Endothelial cell of umbilical vein (primary cell): ENCODE results near the gene B3GALT6. TPM values are rescaled to one million over a fixed set of nuclear protein-coding genes. Genes with fewer than 3 reads are reported as not detected.
A peak's percentile ranks its signal among the peaks of the same experiment; 100 is the strongest.

ENCODE experiments used
- BruUV-seq: library from RNA; stranded (reverse); fragments of 400-500 nt; replicated peaks from 2 replicates; lab custom pipeline; 2021; lab: Mats Ljungman, UMichigan
- CTCF ChIA-PET: fragments of 300-600, 350-600 bp; sonication (Branson Sonifier 250); formaldehyde crosslinking; loops from one replicate; lab custom pipeline; 2021; ENCODE audit warnings: antibody characterized with exemption, inconsistent platforms; lab: Charles Lee
- POLR2A ChIA-PET: fragments of 300-600, 350-600 bp; sonication (Branson Sonifier 250); formaldehyde crosslinking; loops from one replicate; lab custom pipeline; 2021; ENCODE audit warnings: antibody characterized with exemption, inconsistent platforms; lab: Charles Lee
- DNase-seq: peaks from one replicate; pipeline ENCODE4 v3.0.0-alpha.2; 2011; ENCODE audit warnings: low read depth, low spot score
- FAIRE-seq: peaks from 2 replicates; lab custom pipeline; 2011; peaks lifted over from hg19 to GRCh38; lab: Jason Lieb, UNC
- H2AFZ ChIP-seq: 2 replicates; pipeline ENCODE4 v1.6.0; 2012; ENCODE audit warnings: low read depth, low read length, control low read depth, inconsistent platforms
- H3K27ac ChIP-seq: 2 replicates; pipeline ENCODE4 v1.5.1; 2011; ENCODE audit warnings: low read depth, mild to moderate bottlenecking, control low read depth, low read length, moderate library complexity; ENCODE audit not compliant: insufficient read depth
- H3K27me3 ChIP-seq, 2 experiments: 2 replicates each; pipeline versions ENCODE4 v1.6.0 to v1.6.1; 2011; ENCODE audit warnings: low read length in 2 of 2, mixed read lengths in 1 of 2; ENCODE audit not compliant: control insufficient read depth in 2 of 2, insufficient read depth in 2 of 2
- H3K36me3 ChIP-seq, 2 experiments: 2 replicates in 1 of 2; 3 replicates in 1 of 2; pipeline ENCODE4 v1.5.1; 2011; ENCODE audit warnings: low read length in 2 of 2, mild to moderate bottlenecking in 1 of 2, moderate library complexity in 1 of 2; ENCODE audit not compliant: control insufficient read depth in 2 of 2, insufficient read depth in 2 of 2; ENCODE audit errors: extremely low read depth in 1 of 2
- H3K4me1 ChIP-seq: 3 replicates; pipeline ENCODE4 v1.5.1; 2011; ENCODE audit warnings: mild to moderate bottlenecking, low read length; ENCODE audit not compliant: control insufficient read depth, insufficient read depth; ENCODE audit errors: extremely low read depth
- H3K4me2 ChIP-seq: 2 replicates; pipeline ENCODE4 v1.6.1; 2011; ENCODE audit warnings: low read length, control low read depth, mixed read lengths; ENCODE audit not compliant: insufficient read depth
- H3K4me3 ChIP-seq, 3 experiments: fragments of 200-600 bp in 1 of 3; sonication (generic), shearing (Covaris generic) in 1 of 3; replicated peaks in 1 of 3; 2 replicates each; pipeline ENCODE4 v1.5.1; 2011 to 2016; ENCODE audit warnings: control low read depth in 3 of 3, low read length in 3 of 3, mild to moderate bottlenecking in 2 of 3, inconsistent platforms in 1 of 3, low read depth in 1 of 3, moderate library complexity in 1 of 3; ENCODE audit not compliant: insufficient read depth in 1 of 3
- H3K79me2 ChIP-seq: 2 replicates; pipeline ENCODE4 v1.6.0; 2012; ENCODE audit warnings: low read length, inconsistent platforms; ENCODE audit not compliant: control insufficient read depth, insufficient read depth
- H3K9ac ChIP-seq: replicated peaks from 2 replicates; pipeline ENCODE3; 2011; ENCODE audit warnings: low read length, control low read depth; ENCODE audit not compliant: insufficient read depth; ENCODE audit errors: extremely low read depth
- H3K9me1 ChIP-seq: replicated peaks from 3 replicates; pipeline ENCODE4 v1.6.0; 2011; ENCODE audit warnings: mild to moderate bottlenecking, low read length; ENCODE audit not compliant: control insufficient read depth, insufficient read depth; ENCODE audit errors: extremely low read depth
- H3K9me3 ChIP-seq: replicated peaks from 2 replicates; pipeline ENCODE4 v1.5.1; 2012; ENCODE audit warnings: low read length, inconsistent platforms; ENCODE audit not compliant: control insufficient read depth, insufficient read depth
- H4K20me1 ChIP-seq: replicated peaks from 2 replicates; pipeline ENCODE3; 2011; ENCODE audit warnings: mild to moderate bottlenecking, low read length; ENCODE audit not compliant: control insufficient read depth, insufficient read depth; ENCODE audit errors: extremely low read depth
- EZH2 ChIP-seq: IDR thresholded peaks from 2 replicates; pipeline ENCODE4 v1.6.1; 2012; ENCODE audit warnings: borderline replicate concordance, low read depth, mild to moderate bottlenecking, moderate library complexity, low read length, inconsistent platforms; ENCODE audit not compliant: severe bottlenecking
- FOS ChIP-seq: IDR thresholded peaks from 2 replicates; pipeline ENCODE4 v1.6.1; 2011; ENCODE audit warnings: mild to moderate bottlenecking, low read length, moderate library complexity, borderline replicate concordance; ENCODE audit not compliant: insufficient read depth
- GATA2 ChIP-seq: IDR thresholded peaks from 2 replicates; pipeline ENCODE4 v1.7.0; 2011; ENCODE audit warnings: low read depth, mild to moderate bottlenecking, moderate library complexity, mixed read lengths, low read length; ENCODE audit not compliant: insufficient read length, insufficient read depth
- JUN ChIP-seq: IDR thresholded peaks from 2 replicates; pipeline ENCODE4 v1.6.1; 2011; ENCODE audit warnings: borderline replicate concordance, low read depth; ENCODE audit not compliant: insufficient read length, insufficient read depth
- MYC ChIP-seq: IDR thresholded peaks from one replicate; pipeline ENCODE4 v1.6.1; 2011; ENCODE audit warnings: mild to moderate bottlenecking, low read depth, low read length
- POLR2A ChIP-seq: IDR thresholded peaks from 2 replicates; pipeline ENCODE4 v1.6.1; 2012; ENCODE audit warnings: low read depth, mild to moderate bottlenecking, control low read depth, low read length
- POLR2AphosphoS5 ChIP-seq: IDR thresholded peaks from 2 replicates; pipeline ENCODE4 v1.6.1; 2012; ENCODE audit warnings: low read depth, mild to moderate bottlenecking, control low read depth, low read length, moderate library complexity; ENCODE audit not compliant: insufficient read depth
- dilution Hi-C: fragments of 300-500 bp; cut with MboI; formaldehyde crosslinking; loops from one replicate; pipeline ENCODE4 v1.15.0; 2019; ENCODE audit warnings: low sequenced_read_pairs; ENCODE audit not compliant: extremely low pct_ligation_motif_present
- intact Hi-C: fragments of 100-400 bp; cut with micrococcal nuclease; formaldehyde crosslinking; loops from one replicate; pipeline ENCODE4 v1.10.0; 2022
- polyA plus RNA-seq, 4 experiments: library from polyadenylated mRNA; depleted of rRNA in 3 of 4; stranded (reverse) in 3 of 4; unstranded in 1 of 4; fragments of >200 nt; gene quantifications; 2 replicates each; pipeline versions ENCODE4 v1.2.1 to v1.2.3, GENCODE V29; 2011 to 2012; ENCODE audit warnings: missing spikeins in 1 of 4
- total RNA-seq: library from RNA; stranded (reverse); gene quantifications from 2 replicates; pipeline ENCODE4 v1.2.3, GENCODE V29; 2021
- TF ChIP-seq, protein P1 (sequence below), 2 donors: IDR thresholded peaks; 1 replicate in 1 of 2; 2 replicates in 1 of 2; pipeline ENCODE4 v1.5.1; 2011; ENCODE audit warnings: low read length in 2 of 2, mild to moderate bottlenecking in 2 of 2, moderate library complexity in 2 of 2, control low read depth in 1 of 2, inconsistent platforms in 1 of 2, low read depth in 1 of 2; ENCODE audit not compliant: insufficient read depth in 1 of 2; ENCODE audit errors: extremely low read depth in 1 of 2
- TF ChIP-seq, protein P2 (sequence below): IDR thresholded peaks from 2 replicates; pipeline ENCODE4 v1.6.1; 2011; ENCODE audit not compliant: insufficient read depth, insufficient read length

Gene B3GALT6
- total and polyA plus RNA-seq, 2 donors (not counting 3 experiments of a cell fraction or from before 2014, with no cell fraction given), result 24.6 to 34.1 TPM

DNA sequence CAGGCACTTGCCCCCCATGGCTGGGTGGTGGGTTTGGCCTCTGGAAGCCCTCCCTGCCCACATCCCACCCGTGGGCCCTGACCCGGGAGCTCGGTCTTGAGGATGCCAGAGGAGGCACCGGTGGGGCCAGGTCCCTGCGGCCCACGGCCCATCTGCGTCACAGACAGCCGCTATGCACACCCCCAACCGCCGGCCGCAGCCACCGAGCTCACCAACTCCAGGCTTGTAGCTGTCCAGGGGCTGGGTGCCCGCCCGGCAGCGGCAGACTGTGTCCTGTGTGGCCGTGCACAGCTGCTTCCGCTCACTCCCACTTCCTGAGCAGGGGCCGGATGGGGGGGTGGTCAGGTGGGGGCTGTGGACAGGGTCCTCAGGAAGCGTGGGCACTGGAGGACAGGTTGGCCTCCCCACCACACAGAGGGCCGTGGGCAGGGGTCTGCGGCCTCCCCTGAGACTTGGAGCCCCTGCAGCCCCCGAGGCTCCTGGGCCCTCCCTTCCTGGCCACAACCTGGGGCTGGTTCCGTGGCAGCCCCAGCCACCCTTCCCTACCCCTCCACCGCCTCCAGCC, 19.2 kb upstream of the B3GALT6 start:
- FAIRE-seq (no peak), DNase-seq (peak; percentile 39)
- Histone ChIP-seq H3K9me3 (no peaks in the 10 kb centered on the region), H3K36me3 (peaks cover 2 to 3% of the 10 kb centered on the region in 2 experiments), H3K4me2 (no peak overlapping the region), H3K4me1 (no peaks in the 10 kb centered on the region), H3K4me3 (no peak overlapping the region), H3K79me2 (no peaks in the 10 kb centered on the region), H3K9me1 (no peaks in the 10 kb centered on the region), H3K9ac (no peak overlapping the region), H3K27ac (no peak overlapping the region), H3K27me3 (no peaks in the 10 kb centered on the region), H2AFZ (no peak overlapping the region), H4K20me1 (no peaks in the 10 kb centered on the region)
- CTCF ChIA-PET, result interaction anchor here (1.0 to 1.5 kb wide), 2 partner anchors 18 to 91 kb away, joined by 4 read pairs; no protein-coding TSS in a partner anchor
- POLR2A ChIA-PET, result no interaction called here
- intact Hi-C loops (loop anchor here (2.0 kb wide), 2 partner anchors 18 to 90 kb away; no protein-coding TSS in a partner anchor), dilution Hi-C loops (no loop called here)
- BruUV-seq, result no TSS peak
- TF ChIP-seq GATA2 (no peak), FOS (no peak), JUN (no peak), POLR2A (no peak), EZH2 (no peak), MYC (no peak), POLR2AphosphoS5 (no peak)
- TF ChIP-seq, protein P1, sequence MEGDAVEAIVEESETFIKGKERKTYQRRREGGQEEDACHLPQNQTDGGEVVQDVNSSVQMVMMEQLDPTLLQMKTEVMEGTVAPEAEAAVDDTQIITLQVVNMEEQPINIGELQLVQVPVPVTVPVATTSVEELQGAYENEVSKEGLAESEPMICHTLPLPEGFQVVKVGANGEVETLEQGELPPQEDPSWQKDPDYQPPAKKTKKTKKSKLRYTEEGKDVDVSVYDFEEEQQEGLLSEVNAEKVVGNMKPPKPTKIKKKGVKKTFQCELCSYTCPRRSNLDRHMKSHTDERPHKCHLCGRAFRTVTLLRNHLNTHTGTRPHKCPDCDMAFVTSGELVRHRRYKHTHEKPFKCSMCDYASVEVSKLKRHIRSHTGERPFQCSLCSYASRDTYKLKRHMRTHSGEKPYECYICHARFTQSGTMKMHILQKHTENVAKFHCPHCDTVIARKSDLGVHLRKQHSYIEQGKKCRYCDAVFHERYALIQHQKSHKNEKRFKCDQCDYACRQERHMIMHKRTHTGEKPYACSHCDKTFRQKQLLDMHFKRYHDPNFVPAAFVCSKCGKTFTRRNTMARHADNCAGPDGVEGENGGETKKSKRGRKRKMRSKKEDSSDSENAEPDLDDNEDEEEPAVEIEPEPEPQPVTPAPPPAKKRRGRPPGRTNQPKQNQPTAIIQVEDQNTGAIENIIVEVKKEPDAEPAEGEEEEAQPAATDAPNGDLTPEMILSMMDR (IDR thresholded peaks at IDR 0.05; ENCODE audit: extremely low read depth in 1 of 2, insufficient read depth in 1 of 2, low read depth in 1 of 2, low read length in 2 of 2), result no peak
- TF ChIP-seq, protein P2, sequence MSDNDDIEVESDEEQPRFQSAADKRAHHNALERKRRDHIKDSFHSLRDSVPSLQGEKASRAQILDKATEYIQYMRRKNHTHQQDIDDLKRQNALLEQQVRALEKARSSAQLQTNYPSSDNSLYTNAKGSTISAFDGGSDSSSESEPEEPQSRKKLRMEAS, result no peak
